ENCODE data around the gene TOP2B. TPM values are rescaled to one million over a fixed set of nuclear protein-coding genes. Genes with fewer than 3 reads are reported as not detected.

The TOP2B gene
- polyA plus RNA-seq, 1 donor (not counting 4 experiments of a cell fraction or from before 2014, with no cell fraction given): 71.8 TPM

- no peaks in the 10 kb centered on the region for H3K36me3 ChIP-seq (ENCODE audit: control insufficient read depth in 2 of 2, extremely low read depth in 1 of 2, insufficient read depth in 2 of 2, low read length in 2 of 2)
- H3K9ac ChIP-seq (ENCODE audit: control insufficient read depth, extremely low read depth, insufficient read depth, low read length): no peak overlapping the region
- no peak for FAIRE-seq
- H3K79me2 ChIP-seq (ENCODE audit: control insufficient read depth, insufficient read depth, low read length): no peaks in the 10 kb centered on the region
- H3K9me1 ChIP-seq (ENCODE audit: control insufficient read depth, extremely low read depth, insufficient read depth, low read length): no peaks in the 10 kb centered on the region
- H4K20me1 ChIP-seq (ENCODE audit: control insufficient read depth, extremely low read depth, insufficient read depth, low read length): no peaks in the 10 kb centered on the region
- DNase-seq (ENCODE audit: low read depth, low spot score): no peak
- no peak overlapping the region for H3K27ac ChIP-seq (ENCODE audit: control insufficient read depth, insufficient read depth, low read length)
- H2AFZ ChIP-seq (ENCODE audit: control insufficient read depth, low read length): no peak overlapping the region
- no peaks in the 10 kb centered on the region for H3K27me3 ChIP-seq (ENCODE audit: control insufficient read depth, extremely low read depth, insufficient read depth, low read length)
- H3K9me3 ChIP-seq (ENCODE audit: control insufficient read depth, low read depth, low read length): no peaks in the 10 kb centered on the region
- no peak overlapping the region for H3K4me3 ChIP-seq (ENCODE audit: control insufficient read depth in 2 of 3, extremely low read depth in 1 of 3, insufficient read depth in 2 of 3, low read depth in 1 of 3, low read length in 3 of 3)
- TF ChIP-seq, protein P1, sequence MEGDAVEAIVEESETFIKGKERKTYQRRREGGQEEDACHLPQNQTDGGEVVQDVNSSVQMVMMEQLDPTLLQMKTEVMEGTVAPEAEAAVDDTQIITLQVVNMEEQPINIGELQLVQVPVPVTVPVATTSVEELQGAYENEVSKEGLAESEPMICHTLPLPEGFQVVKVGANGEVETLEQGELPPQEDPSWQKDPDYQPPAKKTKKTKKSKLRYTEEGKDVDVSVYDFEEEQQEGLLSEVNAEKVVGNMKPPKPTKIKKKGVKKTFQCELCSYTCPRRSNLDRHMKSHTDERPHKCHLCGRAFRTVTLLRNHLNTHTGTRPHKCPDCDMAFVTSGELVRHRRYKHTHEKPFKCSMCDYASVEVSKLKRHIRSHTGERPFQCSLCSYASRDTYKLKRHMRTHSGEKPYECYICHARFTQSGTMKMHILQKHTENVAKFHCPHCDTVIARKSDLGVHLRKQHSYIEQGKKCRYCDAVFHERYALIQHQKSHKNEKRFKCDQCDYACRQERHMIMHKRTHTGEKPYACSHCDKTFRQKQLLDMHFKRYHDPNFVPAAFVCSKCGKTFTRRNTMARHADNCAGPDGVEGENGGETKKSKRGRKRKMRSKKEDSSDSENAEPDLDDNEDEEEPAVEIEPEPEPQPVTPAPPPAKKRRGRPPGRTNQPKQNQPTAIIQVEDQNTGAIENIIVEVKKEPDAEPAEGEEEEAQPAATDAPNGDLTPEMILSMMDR (optimal IDR thresholded peaks at IDR 0.05 in 1 of 3, IDR thresholded peaks at IDR 0.05 in 1 of 3, conservative IDR thresholded peaks at IDR 0.05 in 1 of 3; ENCODE audit: extremely low read depth in 1 of 3, insufficient read depth in 2 of 3, low read length in 3 of 3): no peak
- no peak for TF ChIP-seq EZH2 (IDR thresholded peaks at IDR 0.05; ENCODE audit: low read length)
- dilution Hi-C loops (cut with MboI; ENCODE audit: extremely low pct_ligation_motif_present, low sequenced_read_pairs): no loop called here
- H3K4me2 ChIP-seq (ENCODE audit: control insufficient read depth, extremely low read depth, insufficient read depth, low read depth, low read length): no peak overlapping the region
- no peaks in the 10 kb centered on the region for H3K4me1 ChIP-seq (ENCODE audit: control insufficient read depth, extremely low read depth, insufficient read depth, low read length)
These were observed 115.9 kb downstream of the TOP2B start for GRCh38 chr3:25548836-25549235.

GRCh38 chr3:25547943-25548674 is 116.6 kb downstream of the TOP2B start:
- H3K79me2 ChIP-seq (ENCODE audit: control insufficient read depth, insufficient read depth, low read length): no peaks in the 10 kb centered on the region
- no peak for FAIRE-seq
- dilution Hi-C loops (cut with MboI; ENCODE audit: extremely low pct_ligation_motif_present, low sequenced_read_pairs): no loop called here

More at GRCh38 chr3:25547943-25548674, 116.6 kb downstream of the TOP2B start:
- H3K27ac ChIP-seq (ENCODE audit: control insufficient read depth, insufficient read depth, low read length): no peak overlapping the region
- H3K9ac ChIP-seq (ENCODE audit: control insufficient read depth, extremely low read depth, insufficient read depth, low read length): no peak overlapping the region
- no peak overlapping the region for H2AFZ ChIP-seq (ENCODE audit: control insufficient read depth, low read length)
- no peak overlapping the region for H3K4me3 ChIP-seq (ENCODE audit: control insufficient read depth in 2 of 3, extremely low read depth in 1 of 3, insufficient read depth in 2 of 3, low read depth in 1 of 3, low read length in 3 of 3)
- TF ChIP-seq, protein P1 (optimal IDR thresholded peaks at IDR 0.05 in 1 of 3, IDR thresholded peaks at IDR 0.05 in 1 of 3, conservative IDR thresholded peaks at IDR 0.05 in 1 of 3; ENCODE audit: extremely low read depth in 1 of 3, insufficient read depth in 2 of 3, low read length in 3 of 3): no peak
- TF ChIP-seq EZH2 (IDR thresholded peaks at IDR 0.05; ENCODE audit: low read length): no peak
- DNase-seq (ENCODE audit: low read depth, low spot score): no peak
- H3K4me2 ChIP-seq (ENCODE audit: control insufficient read depth, extremely low read depth, insufficient read depth, low read depth, low read length): no peak overlapping the region
- no peaks in the 10 kb centered on the region for H3K4me1 ChIP-seq (ENCODE audit: control insufficient read depth, extremely low read depth, insufficient read depth, low read length)
- H4K20me1 ChIP-seq (ENCODE audit: control insufficient read depth, extremely low read depth, insufficient read depth, low read length): no peaks in the 10 kb centered on the region
- no peaks in the 10 kb centered on the region for H3K36me3 ChIP-seq (ENCODE audit: control insufficient read depth in 2 of 2, extremely low read depth in 1 of 2, insufficient read depth in 2 of 2, low read length in 2 of 2)
- no peaks in the 10 kb centered on the region for H3K27me3 ChIP-seq (ENCODE audit: control insufficient read depth, extremely low read depth, insufficient read depth, low read length)
- no peaks in the 10 kb centered on the region for H3K9me1 ChIP-seq (ENCODE audit: control insufficient read depth, extremely low read depth, insufficient read depth, low read length)
- H3K9me3 ChIP-seq (ENCODE audit: control insufficient read depth, low read depth, low read length): no peaks in the 10 kb centered on the region

Small RNAs within 50 kb of the gene (small RNA-seq; reads per million reads assigned to genes)
- gene CRIP1P2 (ENCODE audit: insufficient read length in 3 of 3, low read depth in 3 of 3, low replicate concordance in 1 of 3): 0 reads per million in 3 experiments
- 0 reads per million in 3 experiments for gene RF01161 (ENCODE audit: insufficient read length in 3 of 3, low read depth in 3 of 3, low replicate concordance in 1 of 3)
- gene RF02271 (ENCODE audit: insufficient read length in 3 of 3, low read depth in 3 of 3, low replicate concordance in 1 of 3): 0 reads per million in 3 experiments

Other genes with a start within 250 kb of the TOP2B start
- 0.03 to 0.18 TPM (median 0.06 TPM) in 3 replicates for gene RARB, start 236.6 kb downstream of the TOP2B start, polyA plus RNA-seq
- gene NGLY1, start 118.5 kb upstream of the TOP2B start, polyA plus RNA-seq: 8.6 to 19.5 TPM (median 11.2 TPM) in 3 replicates
- 17.8 to 31.6 TPM (median 28.0 TPM) in 3 replicates for gene OXSM, start 125.2 kb upstream of the TOP2B start, polyA plus RNA-seq